Activated T-cell treated with anti-CD3 and anti-CD28 coated beads, Interleukin-2, amount 50 U/mL, for 72 hours (primary cell): ENCODE measurements around the gene AQP3. TPM values are rescaled to one million over a fixed set of nuclear protein-coding genes. Genes with fewer than 3 reads are reported as not detected.
"Not testable (repeated sequence)": the region's sequence is repeated elsewhere in the genome, so short reads cannot be mapped to it uniquely, and the experiment has no call there.

Experiments used
- ATAC-seq, 2 donors: fragments of 150-1000 bp; cut with Tn5 transposase; replicated peaks in 1 of 2; 2 replicates each; pipeline ENCODE4 v1.10.0; 2021; ENCODE audit warnings: moderate library complexity in 2 of 2, mild to moderate bottlenecking in 1 of 2
- DNase-seq, 2 donors: peaks; one replicate each; pipeline ENCODE4 v3.0.0; 2021 to 2022; ENCODE audit warnings: mixed read lengths in 1 of 2
- H3K27ac Mint-ChIP-seq: one replicate; pipeline ENCODE4 v1.8.0; 2022; ENCODE audit warnings: mild to moderate bottlenecking, moderate library complexity, mixed read lengths
- H3K27me3 Mint-ChIP-seq: one replicate; pipeline ENCODE4 v1.8.0; 2022; ENCODE audit warnings: low read depth, mixed read lengths
- H3K36me3 Mint-ChIP-seq, 2 donors: one replicate each; pipeline ENCODE4 v1.8.0; 2022; ENCODE audit warnings: mixed read lengths in 2 of 2, mild to moderate bottlenecking in 1 of 2; ENCODE audit not compliant: insufficient read depth in 2 of 2
- H3K4me1 Mint-ChIP-seq: one replicate; pipeline ENCODE4 v1.8.0; 2022; ENCODE audit warnings: low read depth, mixed read lengths
- H3K4me3 Mint-ChIP-seq, 2 donors: one replicate each; pipeline ENCODE4 v1.8.0; 2022; ENCODE audit warnings: mild to moderate bottlenecking in 2 of 2, mixed read lengths in 2 of 2, moderate library complexity in 2 of 2
- H3K9me3 Mint-ChIP-seq, 2 donors: one replicate each; pipeline ENCODE4 v1.8.0; 2022; ENCODE audit warnings: mixed read lengths in 2 of 2
- total RNA-seq, 2 donors: library from RNA; stranded (reverse); gene quantifications; one replicate each; pipeline ENCODE4 v1.2.3, GENCODE V29; 2022

AQP3 gene
- total RNA-seq, 2 donors from 2014 or later: 12.0 to 17.8 TPM

GRCh38 chr9:33431420-33431819, 16.0 kb downstream of the AQP3 start:
- no peak for ATAC-seq
- Mint-ChIP-seq H3K4me1 (peaks cover 25% of the 10 kb centered on the region), H3K36me3 (no peaks in the 10 kb centered on the region), H3K27ac (no peak overlapping the region), H3K27me3 (no peaks in the 10 kb centered on the region), H3K4me3 (no peak overlapping the region), H3K9me3 (no peaks in the 10 kb centered on the region)
- DNase-seq: no peak

DNA sequence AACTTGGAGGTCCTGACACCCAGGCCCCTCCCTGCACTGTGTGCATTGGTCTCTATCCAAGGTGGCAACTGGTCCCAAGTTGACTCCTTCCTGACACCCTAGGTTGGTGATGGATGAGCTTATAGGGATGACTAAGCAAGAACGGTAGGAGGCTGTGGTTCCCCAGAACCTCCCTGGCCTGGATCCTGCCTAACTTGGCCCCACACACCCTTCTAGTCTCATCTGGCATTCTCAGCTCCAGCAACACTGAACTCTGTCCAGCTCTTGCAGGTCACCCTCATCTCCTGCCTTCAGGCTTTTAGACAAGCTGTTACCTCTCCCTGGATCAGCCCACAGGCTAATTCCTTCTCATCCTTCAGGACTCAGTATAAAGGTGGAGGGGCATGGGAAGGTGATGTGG, 16.5 kb downstream of the AQP3 start:
- H3K4me1 Mint-ChIP-seq: peaks cover 25% of the 10 kb centered on the region
- H3K27ac Mint-ChIP-seq: no peak overlapping the region
- no peak overlapping the region for H3K4me3 Mint-ChIP-seq
- no peaks in the 10 kb centered on the region for H3K36me3 Mint-ChIP-seq
- no peaks in the 10 kb centered on the region for H3K27me3 Mint-ChIP-seq
- no peaks in the 10 kb centered on the region for H3K9me3 Mint-ChIP-seq
- DNase-seq (no peak), ATAC-seq (no peak)

GRCh38 chr9:33429256-33429985, 18.0 kb downstream of the AQP3 start:
- Mint-ChIP-seq H3K9me3 (no peaks in the 10 kb centered on the region), H3K27ac (no peak overlapping the region), H3K4me1 (peaks cover 25% of the 10 kb centered on the region), H3K4me3 (no peak overlapping the region), H3K36me3 (no peaks in the 10 kb centered on the region), H3K27me3 (no peaks in the 10 kb centered on the region)
- ATAC-seq (no peak), DNase-seq (no peak)

DNA sequence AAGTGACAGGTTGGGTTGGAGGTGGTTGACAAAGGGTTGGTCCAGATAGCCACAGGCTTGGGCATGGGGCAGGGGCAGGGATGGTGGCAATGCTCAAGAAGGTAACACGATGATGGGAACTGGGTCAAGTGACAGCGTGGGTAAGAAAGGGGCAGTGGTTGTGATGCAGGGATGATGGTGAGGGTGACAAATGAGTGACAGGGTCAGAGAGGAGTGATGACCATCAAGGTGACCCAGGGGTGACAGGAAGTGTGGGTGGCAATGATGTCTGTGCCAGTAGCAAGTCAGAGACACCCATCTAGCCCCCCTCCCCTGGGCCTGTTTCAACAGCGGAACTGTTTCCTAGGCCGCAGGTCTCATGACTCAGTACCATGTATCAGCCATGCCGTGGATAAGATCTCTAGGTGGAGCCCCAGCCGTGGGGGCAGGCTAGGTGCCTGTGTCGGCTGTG, 20.5 kb downstream of the AQP3 start:
- DNase-seq (peak; percentile 9 to 26), ATAC-seq (peak; percentile 60 to 84)
- Mint-ChIP-seq H3K4me1 (peaks cover 25% of the 10 kb centered on the region), H3K4me3 (no peak overlapping the region), H3K36me3 (no peaks in the 10 kb centered on the region), H3K27me3 (no peaks in the 10 kb centered on the region), H3K27ac (no peak overlapping the region), H3K9me3 (no peaks in the 10 kb centered on the region)

GRCh38 chr9:33425128-33425533, 22.3 kb downstream of the AQP3 start:
- ATAC-seq (no peak), DNase-seq (no peak)
- Mint-ChIP-seq H3K4me1 (peaks cover 9% of the 10 kb centered on the region), H3K27me3 (no peaks in the 10 kb centered on the region), H3K27ac (no peak overlapping the region), H3K4me3 (no peak overlapping the region), H3K9me3 (no peaks in the 10 kb centered on the region), H3K36me3 (no peaks in the 10 kb centered on the region)

DNA sequence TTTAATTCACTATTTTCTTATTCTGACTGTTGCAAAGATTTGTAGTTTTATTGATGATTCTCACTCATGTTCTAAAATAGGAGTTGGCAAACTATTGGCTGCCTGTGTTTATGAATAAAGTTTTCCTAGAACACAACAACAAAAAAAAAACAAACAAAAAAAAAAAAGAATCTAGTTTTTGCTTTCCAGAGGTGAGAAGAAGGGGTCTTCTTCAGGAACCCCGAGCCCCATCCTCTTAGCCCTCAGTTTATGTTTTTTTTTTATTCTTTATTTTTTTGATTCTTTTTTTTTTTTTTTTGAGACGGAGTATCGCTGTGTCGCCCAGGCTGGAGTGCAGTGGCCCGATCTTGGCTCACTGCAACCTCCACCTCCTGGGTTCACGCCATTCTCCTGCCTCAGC, 22.9 kb downstream of the AQP3 start:
- not testable (repeated sequence) for H3K36me3 Mint-ChIP-seq, H3K9me3 Mint-ChIP-seq, H3K27ac Mint-ChIP-seq, H3K27me3 Mint-ChIP-seq, H3K4me3 Mint-ChIP-seq, ATAC-seq, H3K4me1 Mint-ChIP-seq, DNase-seq

DNA sequence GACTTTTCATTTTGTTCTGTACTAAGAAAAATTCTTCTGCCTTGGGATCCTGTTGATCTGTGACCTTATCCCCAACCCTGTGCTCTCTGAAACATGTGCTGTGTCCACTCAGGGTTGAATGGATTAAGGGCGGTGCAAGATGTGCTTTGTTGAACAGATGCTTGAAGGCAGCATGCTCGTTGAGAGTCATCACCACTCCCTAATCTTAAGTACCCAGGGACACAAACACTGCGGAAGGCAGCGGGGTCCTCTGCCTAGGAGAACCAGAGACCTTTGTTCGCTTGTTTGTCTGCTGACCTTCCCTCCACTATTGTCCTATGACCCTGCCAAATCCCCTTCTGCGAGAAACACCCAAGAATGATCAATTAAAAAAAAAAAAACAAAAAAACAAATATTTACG, 23.4 kb downstream of the AQP3 start:
- not testable (repeated sequence) for H3K4me3 Mint-ChIP-seq, H3K36me3 Mint-ChIP-seq, H3K9me3 Mint-ChIP-seq, H3K27me3 Mint-ChIP-seq, ATAC-seq, H3K4me1 Mint-ChIP-seq, H3K27ac Mint-ChIP-seq, DNase-seq

DNA sequence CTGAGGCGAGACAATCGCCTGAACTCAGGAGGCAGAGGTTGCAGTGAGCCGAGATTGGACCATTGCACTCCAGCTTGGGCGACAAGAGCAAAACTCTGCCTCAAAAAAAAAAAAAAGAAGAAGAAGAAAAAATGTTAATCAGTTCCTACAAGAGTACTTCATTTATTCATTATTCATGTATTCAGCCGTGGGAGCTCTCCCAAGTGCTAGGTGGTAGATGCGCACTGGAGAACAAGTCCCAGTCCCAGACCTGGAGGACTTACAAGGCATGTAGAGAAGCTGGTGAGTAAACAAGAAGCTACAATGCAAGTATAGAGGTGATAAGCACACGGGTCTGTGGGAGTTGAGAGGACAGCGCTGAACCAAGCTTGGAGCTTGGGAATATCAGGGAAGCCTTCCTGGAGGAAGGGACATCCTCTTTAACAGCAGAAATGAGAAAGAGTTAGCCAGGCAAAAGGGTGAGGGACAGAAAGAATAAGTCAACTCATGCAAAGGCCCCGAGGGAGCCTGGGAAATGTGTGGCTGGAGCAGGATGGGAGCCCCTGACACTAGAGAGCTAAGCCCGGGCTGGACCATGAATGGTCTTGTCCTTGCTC, 27.6 kb downstream of the AQP3 start:
- ATAC-seq: no peak
- H3K27ac Mint-ChIP-seq: no peak overlapping the region
- no peaks in the 10 kb centered on the region for H3K9me3 Mint-ChIP-seq
- no peak overlapping the region for H3K4me3 Mint-ChIP-seq
- DNase-seq: no peak
- H3K27me3 Mint-ChIP-seq: no peaks in the 10 kb centered on the region
- H3K4me1 Mint-ChIP-seq: peaks cover 36% of the 10 kb centered on the region
- no peaks in the 10 kb centered on the region for H3K36me3 Mint-ChIP-seq

DNA sequence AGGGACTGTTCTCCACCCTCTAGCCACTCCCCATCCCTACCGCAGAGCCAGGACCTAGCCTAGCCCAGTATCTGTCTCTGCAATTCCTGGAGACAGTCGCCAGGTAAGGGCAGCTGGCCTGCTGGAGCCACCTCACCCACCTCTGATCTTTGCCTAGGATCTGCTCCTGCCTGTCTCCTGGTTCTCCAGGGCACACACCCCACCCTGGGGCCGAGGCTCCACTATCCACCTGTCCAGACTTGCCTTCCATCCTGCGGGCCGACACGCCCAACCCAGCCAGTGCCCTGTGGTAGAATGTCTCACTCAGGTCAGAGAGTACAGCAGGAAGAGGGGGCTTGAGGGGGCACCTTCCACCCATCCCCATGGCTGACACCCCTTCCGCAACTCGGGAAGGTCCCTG, 29.3 kb downstream of the AQP3 start:
- no peak overlapping the region for H3K27ac Mint-ChIP-seq
- no peaks in the 10 kb centered on the region for H3K36me3 Mint-ChIP-seq
- H3K4me1 Mint-ChIP-seq: peaks cover 46% of the 10 kb centered on the region
- no peaks in the 10 kb centered on the region for H3K27me3 Mint-ChIP-seq
- no peaks in the 10 kb centered on the region for H3K9me3 Mint-ChIP-seq
- no peak for DNase-seq
- no peak for ATAC-seq
- H3K4me3 Mint-ChIP-seq: no peak overlapping the region

DNA sequence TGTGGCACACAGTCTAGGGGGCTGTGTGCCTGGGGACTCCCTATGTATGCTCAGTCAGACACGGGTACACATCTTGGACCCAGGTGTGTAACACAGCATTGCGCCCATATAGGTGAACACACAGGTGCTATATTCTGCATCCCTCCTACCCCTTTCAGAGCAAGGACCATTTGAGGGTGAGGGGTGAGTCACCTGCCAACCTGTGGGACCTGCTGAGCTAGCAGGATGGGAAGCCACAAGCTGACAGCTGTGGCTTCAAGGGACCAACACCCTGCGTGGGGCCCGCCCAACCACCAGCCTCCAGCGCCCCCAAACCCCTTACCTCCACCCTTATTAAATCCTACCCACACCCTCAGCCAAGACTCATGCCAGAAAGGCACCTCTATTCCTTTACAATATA, 30.4 kb downstream of the AQP3 start:
- Mint-ChIP-seq H3K4me3 (peak overlapping the region in 1 of 2 donors; percentile 31), H3K27ac (no peak overlapping the region), H3K36me3 (no peaks in the 10 kb centered on the region), H3K9me3 (no peaks in the 10 kb centered on the region), H3K27me3 (no peaks in the 10 kb centered on the region), H3K4me1 (peaks cover 49% of the 10 kb centered on the region)
- ATAC-seq (no peak), DNase-seq (peak; percentile 18 to 29)

DNA sequence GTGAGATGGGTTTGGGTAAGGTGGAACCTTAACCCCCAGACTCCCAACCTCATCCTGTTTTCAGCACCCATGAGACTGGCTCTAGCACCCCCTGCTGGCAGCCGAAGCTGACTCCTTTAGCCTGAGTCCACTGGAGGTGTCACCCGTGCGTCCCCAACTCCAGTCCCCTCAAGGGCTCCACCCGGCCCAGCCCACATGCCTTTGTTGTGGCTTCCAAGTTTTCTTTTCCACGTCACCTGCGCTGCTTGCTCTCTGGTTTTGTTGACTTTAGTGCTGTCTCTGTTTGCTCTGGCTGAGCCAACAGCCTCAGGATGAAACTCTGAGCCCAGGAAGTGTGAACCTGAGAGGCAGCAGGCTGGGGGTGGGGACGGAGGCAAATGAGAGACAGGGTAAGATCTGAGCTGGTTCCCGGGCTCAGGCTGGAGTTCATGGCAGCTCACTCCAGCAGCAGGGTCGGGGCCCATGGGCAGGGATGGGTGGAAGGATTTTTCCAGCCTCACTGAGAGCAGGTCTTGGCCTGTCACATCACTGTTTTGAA, 31.8 kb downstream of the AQP3 start:
- Mint-ChIP-seq H3K27ac (peak overlapping the region; percentile 7), H3K4me1 (peaks cover 51% of the 10 kb centered on the region), H3K4me3 (peak overlapping the region; percentile 33 to 80), H3K9me3 (no peaks in the 10 kb centered on the region), H3K36me3 (no peaks in the 10 kb centered on the region), H3K27me3 (no peaks in the 10 kb centered on the region)
- ATAC-seq: peak; percentile 95 to 97
- peak; percentile 94 to 95 for DNase-seq

- Mint-ChIP-seq H3K4me3 (peak overlapping the region; percentile 33 to 80), H3K9me3 (no peaks in the 10 kb centered on the region), H3K4me1 (peaks cover 51% of the 10 kb centered on the region), H3K27me3 (no peaks in the 10 kb centered on the region), H3K36me3 (no peaks in the 10 kb centered on the region), H3K27ac (peak overlapping the region; percentile 7)
- no peak for DNase-seq
- no peak for ATAC-seq
These were observed 32.4 kb downstream of the AQP3 start for GRCh38 chr9:33414889-33415500.

- peak in 1 of 2 donors; percentile 11 for ATAC-seq
These were observed 33.1 kb downstream of the AQP3 start for GRCh38 chr9:33414268-33414667.

More at GRCh38 chr9:33414268-33414667, 33.1 kb downstream of the AQP3 start:
- peak in 1 of 2 donors; percentile 10 for DNase-seq
- H3K9me3 Mint-ChIP-seq: no peaks in the 10 kb centered on the region
- H3K27me3 Mint-ChIP-seq: no peaks in the 10 kb centered on the region
- H3K4me1 Mint-ChIP-seq: peaks cover 51% of the 10 kb centered on the region
- H3K4me3 Mint-ChIP-seq: peak overlapping the region; percentile 11 to 80
- H3K27ac Mint-ChIP-seq: peak overlapping the region; percentile 4
- no peaks in the 10 kb centered on the region for H3K36me3 Mint-ChIP-seq
